GM12864 (cell line): ENCODE results near the gene KANSL1L.
"Not testable (repeated sequence)": the region's sequence is repeated elsewhere in the genome, so short reads cannot be mapped to it uniquely, and the experiment has no call there.

ENCODE experiments used
- DNase-seq: peaks from one replicate; pipeline ENCODE4 v3.0.0-alpha.2; 2011; ENCODE audit warnings: low read depth
- H3K4me3 ChIP-seq: 2 replicates; pipeline ENCODE4 v1.5.1; 2011; ENCODE audit warnings: mild to moderate bottlenecking, low read depth, low read length, control low read depth
- CTCF ChIP-seq: IDR thresholded peaks from 2 replicates; pipeline ENCODE4 v1.5.1; 2011; ENCODE audit warnings: low read depth, mild to moderate bottlenecking, moderate library complexity, low read length, control low read depth, inconsistent platforms; ENCODE audit errors: missing control alignments

The KANSL1L gene

GRCh38 chr2:210188755-210189154 lies 17.5 kb upstream of the KANSL1L start:
- DNase-seq = no peak
- H3K4me3 ChIP-seq = no peak overlapping the region
- no peak for TF ChIP-seq CTCF

GRCh38 chr2:210188190-210188589 lies 17.0 kb upstream of the KANSL1L start:
- TF ChIP-seq CTCF = no peak
- no peak overlapping the region for H3K4me3 ChIP-seq
- no peak for DNase-seq

GRCh38 chr2:210183936-210184335 lies 12.7 kb upstream of the KANSL1L start:
- DNase-seq, H3K4me3 ChIP-seq: not testable (repeated sequence)

- not testable (repeated sequence) for DNase-seq, H3K4me3 ChIP-seq
These were observed 10.4 kb upstream of the KANSL1L start for GRCh38 chr2:210181606-210182088.

- DNase-seq, H3K4me3 ChIP-seq: not testable (repeated sequence)
These were observed 9.9 kb upstream of the KANSL1L start for GRCh38 chr2:210181033-210181605.

GRCh38 chr2:210180477-210180876 lies 9.3 kb upstream of the KANSL1L start:
- no peak for DNase-seq
- TF ChIP-seq CTCF = no peak
- H3K4me3 ChIP-seq = no peak overlapping the region

GRCh38 chr2:210179351-210179990 lies 8.3 kb upstream of the KANSL1L start:
- TF ChIP-seq CTCF = no peak
- no peak overlapping the region for H3K4me3 ChIP-seq
- DNase-seq = no peak

- TF ChIP-seq CTCF = no peak
- no peak for DNase-seq
- no peak overlapping the region for H3K4me3 ChIP-seq
These were observed 6.6 kb upstream of the KANSL1L start for GRCh38 chr2:210177769-210178168.

- not testable (repeated sequence) for DNase-seq, H3K4me3 ChIP-seq
These were observed 5.9 kb upstream of the KANSL1L start for GRCh38 chr2:210177115-210177514.
